ENCODE measurements around the gene OTOF.

OTOF gene

DNA sequence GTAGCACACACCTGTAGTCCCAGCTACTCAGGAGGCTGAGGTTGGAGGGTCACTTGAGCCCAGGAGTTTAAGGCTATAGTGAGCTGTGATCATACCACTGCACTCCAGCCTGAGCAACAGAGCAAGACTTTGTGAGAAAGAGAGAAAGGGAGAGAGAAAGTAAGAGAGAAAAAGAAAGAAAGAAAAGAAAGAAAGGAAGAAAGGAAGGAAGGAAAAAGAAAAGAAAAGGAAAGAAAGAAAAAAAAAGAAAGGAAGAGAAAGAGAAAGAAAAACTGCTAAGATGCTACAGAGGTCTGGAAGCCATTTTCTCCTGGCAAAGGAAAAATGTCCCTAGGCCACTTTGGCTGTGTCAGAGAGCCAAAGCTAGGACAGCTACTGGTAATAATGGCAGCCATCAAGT, 45.6 kb downstream of the OTOF start:
- no peak overlapping the region for H3K4me3 ChIP-seq (ENCODE audit: control insufficient read depth, low read depth, low read length)
- TF ChIP-seq, protein P1, sequence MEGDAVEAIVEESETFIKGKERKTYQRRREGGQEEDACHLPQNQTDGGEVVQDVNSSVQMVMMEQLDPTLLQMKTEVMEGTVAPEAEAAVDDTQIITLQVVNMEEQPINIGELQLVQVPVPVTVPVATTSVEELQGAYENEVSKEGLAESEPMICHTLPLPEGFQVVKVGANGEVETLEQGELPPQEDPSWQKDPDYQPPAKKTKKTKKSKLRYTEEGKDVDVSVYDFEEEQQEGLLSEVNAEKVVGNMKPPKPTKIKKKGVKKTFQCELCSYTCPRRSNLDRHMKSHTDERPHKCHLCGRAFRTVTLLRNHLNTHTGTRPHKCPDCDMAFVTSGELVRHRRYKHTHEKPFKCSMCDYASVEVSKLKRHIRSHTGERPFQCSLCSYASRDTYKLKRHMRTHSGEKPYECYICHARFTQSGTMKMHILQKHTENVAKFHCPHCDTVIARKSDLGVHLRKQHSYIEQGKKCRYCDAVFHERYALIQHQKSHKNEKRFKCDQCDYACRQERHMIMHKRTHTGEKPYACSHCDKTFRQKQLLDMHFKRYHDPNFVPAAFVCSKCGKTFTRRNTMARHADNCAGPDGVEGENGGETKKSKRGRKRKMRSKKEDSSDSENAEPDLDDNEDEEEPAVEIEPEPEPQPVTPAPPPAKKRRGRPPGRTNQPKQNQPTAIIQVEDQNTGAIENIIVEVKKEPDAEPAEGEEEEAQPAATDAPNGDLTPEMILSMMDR (conservative IDR thresholded peaks at IDR 0.05; ENCODE audit: control insufficient read depth, insufficient read depth, low read depth, low read length), result no peak
- no peak for DNase-seq (ENCODE audit: low read depth)

DNA sequence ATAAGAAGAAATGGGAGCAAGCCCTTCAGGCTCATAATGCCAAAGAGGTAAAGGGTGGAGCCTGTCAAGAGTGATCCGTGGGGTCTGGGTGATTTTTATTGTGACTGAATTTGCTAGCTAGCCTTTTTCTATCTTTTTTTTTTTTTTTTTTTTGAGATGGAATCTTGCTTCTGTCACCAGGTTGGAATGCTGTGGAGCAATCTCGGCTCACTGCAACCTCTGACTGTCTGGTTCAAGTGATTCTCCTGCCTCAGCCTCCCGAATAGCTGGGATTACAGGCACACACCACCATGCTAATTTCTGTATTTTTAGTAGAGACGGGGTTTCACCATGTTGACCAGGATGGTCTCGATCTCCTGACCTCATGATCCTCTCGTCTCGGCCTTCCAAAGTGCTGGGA, 47.1 kb downstream of the OTOF start:
- peak; percentile 46 for DNase-seq (ENCODE audit: low read depth)
- TF ChIP-seq, protein P1 (conservative IDR thresholded peaks at IDR 0.05; ENCODE audit: control insufficient read depth, insufficient read depth, low read depth, low read length), result no peak
- H3K4me3 ChIP-seq (ENCODE audit: control insufficient read depth, low read depth, low read length), result no peak overlapping the region

DNA sequence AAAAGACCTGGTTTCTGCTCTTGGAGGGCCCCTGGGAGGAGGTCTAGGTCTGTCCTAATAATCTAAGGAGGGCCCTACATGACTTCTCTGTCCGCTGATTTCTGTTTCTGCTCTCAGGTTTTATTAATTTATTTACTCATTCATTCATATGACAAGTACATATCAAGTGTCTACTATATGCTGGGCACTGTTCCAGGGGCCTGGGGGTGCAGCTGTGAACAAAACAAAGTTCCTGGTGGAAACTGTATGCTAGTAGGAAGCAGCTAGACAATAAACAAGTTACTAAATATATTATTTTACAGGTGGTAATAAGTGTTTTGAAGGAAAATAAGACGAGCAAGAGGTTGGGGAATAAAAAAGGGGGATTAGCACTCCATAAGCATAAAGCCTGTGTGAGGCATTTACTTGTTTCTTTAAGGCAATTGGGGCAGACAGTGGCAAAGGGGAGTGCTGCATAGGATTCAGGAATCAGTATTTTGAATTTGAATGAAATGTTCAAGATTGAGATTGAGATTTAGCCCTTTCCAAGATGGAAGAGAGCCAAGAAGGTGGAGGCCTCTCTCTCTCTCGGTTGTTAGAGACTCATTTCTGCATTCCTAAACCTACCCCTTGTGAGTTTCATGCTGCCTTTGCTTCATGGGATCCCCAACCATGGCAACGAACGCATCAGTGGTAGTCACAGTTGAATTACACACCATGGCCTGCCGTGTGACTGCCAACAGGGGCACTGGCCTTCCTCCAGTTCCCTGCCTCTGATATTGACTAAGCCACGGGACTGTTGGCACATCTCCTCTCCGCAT, 47.9 kb downstream of the OTOF start:
- DNase-seq (ENCODE audit: low read depth), result no peak
- TF ChIP-seq, protein P1 (conservative IDR thresholded peaks at IDR 0.05; ENCODE audit: control insufficient read depth, insufficient read depth, low read depth, low read length), result no peak
- no peak overlapping the region for H3K4me3 ChIP-seq (ENCODE audit: control insufficient read depth, low read depth, low read length)

DNA sequence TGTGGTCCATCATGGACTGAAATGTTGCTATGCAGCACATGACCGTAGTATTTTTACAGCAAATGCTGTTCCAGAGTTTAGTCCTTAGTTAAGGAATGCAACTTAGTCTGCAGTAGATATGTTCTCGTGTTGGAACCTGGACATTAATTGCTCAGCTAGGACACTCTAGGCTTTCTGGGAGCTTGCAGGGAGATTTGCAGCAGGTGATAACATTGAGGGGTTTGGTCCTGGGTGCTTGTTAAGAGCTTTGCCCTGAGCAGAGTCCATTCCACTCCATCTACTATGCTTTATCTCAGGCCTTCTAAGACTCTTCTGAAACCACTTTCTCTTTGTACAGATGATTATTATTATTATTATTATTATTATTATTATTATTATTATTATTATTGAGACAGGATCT, 49.1 kb downstream of the OTOF start:
- H3K4me3 ChIP-seq (ENCODE audit: control insufficient read depth, low read depth, low read length), result no peak overlapping the region
- DNase-seq (ENCODE audit: low read depth), result no peak
- TF ChIP-seq, protein P1 (conservative IDR thresholded peaks at IDR 0.05; ENCODE audit: control insufficient read depth, insufficient read depth, low read depth, low read length), result no peak

DNA sequence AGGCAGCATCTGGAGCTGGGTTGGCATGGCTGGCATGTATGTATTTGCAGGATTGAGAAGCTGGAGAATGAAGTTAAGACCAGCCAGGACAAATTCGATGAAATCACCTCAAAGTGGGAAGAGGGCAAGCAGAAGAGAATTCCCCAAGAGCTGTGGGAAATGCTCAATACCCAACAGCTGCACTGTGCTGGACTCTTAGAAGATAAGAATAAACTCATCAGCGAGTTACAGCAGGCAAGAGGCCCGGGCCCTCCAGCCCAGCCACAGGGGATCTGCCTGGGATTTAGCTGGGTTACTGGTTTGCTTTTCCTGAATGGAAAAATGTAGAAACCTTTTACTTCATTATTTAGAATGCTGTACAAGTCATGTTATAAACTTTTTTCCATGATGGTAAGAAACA, 53.7 kb downstream of the OTOF start:
- no peak for DNase-seq (ENCODE audit: low read depth)
- TF ChIP-seq, protein P1 (conservative IDR thresholded peaks at IDR 0.05; ENCODE audit: control insufficient read depth, insufficient read depth, low read depth, low read length), result no peak
- no peak overlapping the region for H3K4me3 ChIP-seq (ENCODE audit: control insufficient read depth, low read depth, low read length)

DNA sequence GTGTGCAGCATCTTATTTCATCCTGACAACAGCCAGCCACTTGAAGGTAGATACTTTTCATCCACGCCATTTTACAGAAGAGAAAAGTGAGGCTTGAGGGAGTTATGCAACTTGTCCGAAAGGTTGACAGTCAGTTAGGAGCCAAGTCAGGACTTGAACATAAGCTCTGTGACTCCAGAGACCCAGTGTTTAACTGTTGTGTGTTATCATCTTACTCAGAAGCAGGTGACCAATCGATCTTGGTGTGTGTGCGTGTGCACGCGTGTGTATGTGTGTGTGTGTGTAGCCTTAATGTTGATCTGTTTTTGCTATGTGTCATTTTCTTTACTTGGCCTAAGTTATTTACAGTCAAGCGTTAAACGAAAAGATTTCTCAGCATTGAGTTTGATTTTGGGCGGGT, 54.2 kb downstream of the OTOF start:
- H3K4me3 ChIP-seq (ENCODE audit: control insufficient read depth, low read depth, low read length), result no peak overlapping the region
- no peak for DNase-seq (ENCODE audit: low read depth)
- TF ChIP-seq, protein P1 (conservative IDR thresholded peaks at IDR 0.05; ENCODE audit: control insufficient read depth, insufficient read depth, low read depth, low read length), result no peak
